AG04450 (cell line): Measurements from ENCODE around the gene PLEKHH1. TPM values are rescaled to one million over a fixed set of nuclear protein-coding genes. Genes with fewer than 3 reads are reported as not detected.
"Not testable (repeated sequence)": the region's sequence is repeated elsewhere in the genome, so short reads cannot be mapped to it uniquely, and the experiment has no call there.

Experiments used
- CTCF ChIA-PET: fragments of 300-600, 350-600 bp; formaldehyde crosslinking; extraction: SDS; loops from one replicate; lab custom pipeline; 2022; ENCODE audit warnings: antibody characterized with exemption, inconsistent platforms; lab: Charles Lee
- POLR2A ChIA-PET: fragments of 350-600 bp; formaldehyde crosslinking; extraction: SDS; loops from one replicate; lab custom pipeline; 2021; ENCODE audit warnings: antibody characterized with exemption, inconsistent platforms; lab: Yijun Ruan, JAX
- DNase-seq: peaks from one replicate; pipeline ENCODE4 v3.0.0-alpha.2; 2011; ENCODE audit warnings: low read depth, low spot score
- H3K27ac ChIP-seq: one replicate; pipeline ENCODE4 v1.5.1; 2012; ENCODE audit warnings: low read depth, low read length, control low read depth
- H3K27me3 ChIP-seq: one replicate; pipeline ENCODE4 v1.6.0; 2012; ENCODE audit warnings: low read length; ENCODE audit not compliant: control insufficient read depth, insufficient read depth
- H3K4me3 ChIP-seq: 2 replicates; pipeline ENCODE4 v1.5.1; 2011; ENCODE audit warnings: mild to moderate bottlenecking, low read depth, low read length, control low read depth
- H3K9me3 ChIP-seq: 2 replicates; pipeline ENCODE4 v1.5.1; 2012; ENCODE audit warnings: low read length; ENCODE audit not compliant: control insufficient read depth, insufficient read depth
- CTCF ChIP-seq: IDR thresholded peaks from 2 replicates; pipeline ENCODE4 v1.5.1; 2011; ENCODE audit warnings: low read depth, low read length, control low read depth, inconsistent platforms
- polyA plus RNA-seq: library from polyadenylated mRNA; depleted of rRNA; stranded (reverse); fragments of >200 nt; gene quantifications from 2 replicates; pipeline ENCODE4 v1.2.3, GENCODE V29; 2011

PLEKHH1 gene
- polyA plus RNA-seq, 1 experiment = 0.19 TPM

DNA sequence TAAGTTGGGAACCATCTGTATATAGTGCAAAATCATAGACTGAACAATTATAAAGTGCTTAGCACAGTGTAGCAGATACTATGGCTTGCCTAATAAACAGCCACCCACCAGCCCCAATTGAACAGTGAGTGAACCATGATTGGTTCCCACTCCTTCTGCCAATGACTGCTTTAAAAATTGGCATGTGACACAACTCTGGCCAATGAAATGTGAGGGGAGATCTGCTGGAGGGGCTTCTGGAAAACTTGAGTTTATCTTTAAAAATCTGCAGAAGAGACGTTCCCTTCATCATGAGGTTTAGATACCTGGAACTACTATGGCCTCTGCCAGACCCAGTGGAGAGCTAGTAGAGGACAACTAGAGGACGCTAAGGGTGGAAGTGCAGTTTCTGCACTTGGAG is 62.3 kb downstream of the PLEKHH1 start:
- Histone ChIP-seq H3K27ac (no peak overlapping the region), H3K9me3 (peaks cover under 1% of the 10 kb centered on the region; the same call in 1 of the 2 replicates), H3K4me3 (no peak overlapping the region), H3K27me3 (no peaks in the 10 kb centered on the region)
- ChIA-PET POLR2A (no interaction called here), CTCF (interaction anchor here (0.6 to 1.3 kb wide), 2 partner anchors 11 to 24 kb away, joined by 4 to 5 read pairs; no protein-coding TSS in a partner anchor)
- TF ChIP-seq CTCF = no peak
- no peak for DNase-seq

GRCh38 chr14:67599698-67600561 is 66.8 kb downstream of the PLEKHH1 start, which contains the start of gene PIGH:
TSS of gene PIGH (minus strand) at chr14:67600268. CDS start at chr14:67600203, 65 bp downstream.
- no peaks in the 10 kb centered on the region for H3K27me3 ChIP-seq
- H3K27ac ChIP-seq = peak within 1 kb of the TSS; percentile 68
- DNase-seq = peak; percentile 46
- H3K9me3 ChIP-seq = peaks cover 4% of the 10 kb centered on the region; the same call in 1 of the 2 replicates
- ChIA-PET POLR2A (interaction anchor here (0.6 to 1.2 kb wide), 8 partner anchors 13 to 135 kb away, joined by 3 to 4 read pairs (median 3); partner anchors contain the start of genes ARG2 and RDH11), CTCF (interaction anchor here (0.6 to 4.8 kb wide), 36 partner anchors 9 to 1240 kb away, joined by 3 to 35 read pairs (median 4); partner anchors contain the start of genes ARG2, ATP6V1D, EIF2S1 and RDH11)
- TF ChIP-seq CTCF = peak; percentile 56
- peak within 1 kb of the TSS; percentile 83 for H3K4me3 ChIP-seq

GRCh38 chr14:67600562-67600974 is 67.5 kb downstream of the PLEKHH1 start:
- not testable (repeated sequence) for H3K9me3 ChIP-seq, H3K27me3 ChIP-seq, DNase-seq
- Histone ChIP-seq H3K27ac (peak overlapping the region; percentile 68), H3K4me3 (peak overlapping the region; percentile 83)
- CTCF ChIA-PET = interaction anchor here (0.6 to 4.8 kb wide), 33 partner anchors 8 to 1241 kb away, joined by 3 to 35 read pairs (median 4); partner anchors contain the start of genes ARG2, ATP6V1D, EIF2S1 and RDH11
- POLR2A ChIA-PET = interaction anchor here (0.6 to 1.2 kb wide), 6 partner anchors 12 to 95 kb away, joined by 3 to 4 read pairs (median 3); partner anchors contain the start of genes ARG2 and RDH11

GRCh38 chr14:67602076-67602475 is 69.0 kb downstream of the PLEKHH1 start:
- DNase-seq = no peak
- ChIA-PET CTCF (interaction anchor here (0.7 to 4.8 kb wide), 2 partner anchors 16 to 102 kb away, joined by 3 to 35 read pairs; no protein-coding TSS in a partner anchor), POLR2A (no interaction called here)
- no peak for TF ChIP-seq CTCF
- no peak overlapping the region for H3K4me3 ChIP-seq
- no peak overlapping the region for H3K27ac ChIP-seq
- H3K27me3 ChIP-seq = peaks cover 2% of the 10 kb centered on the region
- peaks cover 4% of the 10 kb centered on the region; the same call in 1 of the 2 replicates for H3K9me3 ChIP-seq

- ChIA-PET POLR2A (no interaction called here), CTCF (interaction anchor here (0.7 kb wide), 1 partner anchor 15 kb away, joined by 3 read pairs; no protein-coding TSS in a partner anchor)
- Histone ChIP-seq H3K27me3 (peaks cover 2% of the 10 kb centered on the region), H3K9me3 (peaks cover 4% of the 10 kb centered on the region; the same call in 1 of the 2 replicates), H3K27ac (no peak overlapping the region), H3K4me3 (no peak overlapping the region)
- TF ChIP-seq CTCF = no peak
- no peak for DNase-seq
Measured at GRCh38 chr14:67602995-67603545, 70.0 kb downstream of the PLEKHH1 start.
